ACC112 (cell line): ENCODE data around the gene RIMBP3B.
"Not testable (repeated sequence)": the region's sequence is repeated elsewhere in the genome, so short reads cannot be mapped to it uniquely, and the experiment has no call there.

Source experiments
- H2AFZ ChIP-seq: fragments of 200-600 bp; sonication (generic); one replicate; pipeline ENCODE4 v1.6.0; 2017; ENCODE audit warnings: antibody characterized with exemption, low read length; ENCODE audit not compliant: unreplicated experiment
- H3K27ac ChIP-seq: fragments of 200-600 bp; sonication (generic); 2 replicates; pipeline ENCODE4 v1.5.1; 2014; ENCODE audit warnings: low read depth, mild to moderate bottlenecking, antibody characterized with exemption, low read length, moderate library complexity
- H3K27me3 ChIP-seq: fragments of 200-600 bp; sonication (generic); 2 replicates; pipeline ENCODE4 v1.6.1; 2014; ENCODE audit warnings: mild to moderate bottlenecking, antibody characterized with exemption, low read length, moderate library complexity, mixed read lengths; ENCODE audit not compliant: insufficient read depth
- H3K36me3 ChIP-seq: fragments of 200-600 bp; sonication (generic); 2 replicates; pipeline ENCODE4 v1.6.1; 2016; ENCODE audit warnings: mild to moderate bottlenecking, antibody characterized with exemption, low read length, moderate library complexity, mixed read lengths; ENCODE audit not compliant: insufficient read depth
- H3K4me1 ChIP-seq: fragments of 200-600 bp; sonication (generic); one replicate; pipeline ENCODE4 v1.6.1; 2016; ENCODE audit warnings: low read length, mixed read lengths; ENCODE audit not compliant: insufficient read depth, unreplicated experiment, control insufficient read depth
- H3K4me3 ChIP-seq: fragments of 200-600 bp; sonication (generic); 2 replicates; pipeline ENCODE4 v1.5.1; 2014; ENCODE audit warnings: mild to moderate bottlenecking, low read depth, low read length
- H3K79me2 ChIP-seq: fragments of 200-600 bp; sonication (generic); one replicate; pipeline ENCODE4 v1.6.0; 2016; ENCODE audit warnings: low read length; ENCODE audit not compliant: control insufficient read depth, unreplicated experiment, insufficient read depth

RIMBP3B gene

GRCh38 chr22:21384468-21385357 lies 1.2 kb downstream of the RIMBP3B start:
- not testable (repeated sequence) for H3K79me2 ChIP-seq, H3K4me3 ChIP-seq, H3K27me3 ChIP-seq, H3K27ac ChIP-seq, H3K36me3 ChIP-seq, H2AFZ ChIP-seq, H3K4me1 ChIP-seq

GRCh38 chr22:21389480-21389879 lies 5.9 kb downstream of the RIMBP3B start:
- not testable (repeated sequence) for H3K79me2 ChIP-seq, H3K4me1 ChIP-seq, H3K36me3 ChIP-seq, H3K27ac ChIP-seq, H2AFZ ChIP-seq, H3K27me3 ChIP-seq, H3K4me3 ChIP-seq

DNA sequence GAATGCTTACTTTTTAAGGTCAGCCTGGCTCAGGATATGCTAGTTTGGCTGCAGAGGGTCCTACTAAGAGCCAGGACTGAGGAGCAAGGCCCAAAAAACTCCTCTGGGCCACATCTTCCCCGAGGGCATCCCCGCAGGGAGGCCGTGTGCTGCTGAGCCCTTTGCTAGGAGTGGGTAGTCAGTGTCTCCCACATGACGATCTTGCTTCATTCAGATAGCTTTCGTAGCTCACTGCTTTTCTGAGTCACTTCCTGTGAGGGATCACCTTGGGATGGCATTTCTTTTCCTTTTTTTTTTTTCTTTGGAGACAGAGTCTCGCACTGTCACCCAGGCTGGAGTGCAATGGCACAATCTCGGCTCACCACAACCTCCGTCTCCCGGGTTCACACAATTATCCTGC lies 6.5 kb downstream of the RIMBP3B start:
- H3K27ac ChIP-seq, H3K36me3 ChIP-seq, H3K79me2 ChIP-seq, H3K4me1 ChIP-seq, H3K27me3 ChIP-seq, H3K4me3 ChIP-seq, H2AFZ ChIP-seq: not testable (repeated sequence)

GRCh38 chr22:21394613-21395012 lies 11.1 kb downstream of the RIMBP3B start:
- not testable (repeated sequence) for H3K36me3 ChIP-seq, H3K4me1 ChIP-seq, H3K27me3 ChIP-seq, H3K27ac ChIP-seq, H3K4me3 ChIP-seq, H3K79me2 ChIP-seq, H2AFZ ChIP-seq

- H3K79me2 ChIP-seq, H3K27ac ChIP-seq, H3K27me3 ChIP-seq, H3K4me1 ChIP-seq, H3K36me3 ChIP-seq, H2AFZ ChIP-seq, H3K4me3 ChIP-seq: not testable (repeated sequence)
These were observed 17.8 kb downstream of the RIMBP3B start for GRCh38 chr22:21401197-21401969.

GRCh38 chr22:21402763-21403314 lies 19.3 kb downstream of the RIMBP3B start:
- H3K27me3 ChIP-seq, H3K4me3 ChIP-seq, H3K27ac ChIP-seq, H3K4me1 ChIP-seq, H3K36me3 ChIP-seq, H2AFZ ChIP-seq, H3K79me2 ChIP-seq: not testable (repeated sequence)

- H3K4me1 ChIP-seq, H2AFZ ChIP-seq, H3K36me3 ChIP-seq, H3K27me3 ChIP-seq, H3K4me3 ChIP-seq, H3K79me2 ChIP-seq, H3K27ac ChIP-seq: not testable (repeated sequence)
These were observed 23.6 kb downstream of the RIMBP3B start for GRCh38 chr22:21407139-21407538.

- H3K27ac ChIP-seq, H3K79me2 ChIP-seq, H3K4me1 ChIP-seq, H3K27me3 ChIP-seq, H3K4me3 ChIP-seq, H2AFZ ChIP-seq, H3K36me3 ChIP-seq: not testable (repeated sequence)
These were observed 24.2 kb downstream of the RIMBP3B start for GRCh38 chr22:21407792-21408191.

GRCh38 chr22:21416375-21416774 lies 32.8 kb downstream of the RIMBP3B start:
- not testable (repeated sequence) for H3K36me3 ChIP-seq, H3K4me3 ChIP-seq, H2AFZ ChIP-seq

DNA sequence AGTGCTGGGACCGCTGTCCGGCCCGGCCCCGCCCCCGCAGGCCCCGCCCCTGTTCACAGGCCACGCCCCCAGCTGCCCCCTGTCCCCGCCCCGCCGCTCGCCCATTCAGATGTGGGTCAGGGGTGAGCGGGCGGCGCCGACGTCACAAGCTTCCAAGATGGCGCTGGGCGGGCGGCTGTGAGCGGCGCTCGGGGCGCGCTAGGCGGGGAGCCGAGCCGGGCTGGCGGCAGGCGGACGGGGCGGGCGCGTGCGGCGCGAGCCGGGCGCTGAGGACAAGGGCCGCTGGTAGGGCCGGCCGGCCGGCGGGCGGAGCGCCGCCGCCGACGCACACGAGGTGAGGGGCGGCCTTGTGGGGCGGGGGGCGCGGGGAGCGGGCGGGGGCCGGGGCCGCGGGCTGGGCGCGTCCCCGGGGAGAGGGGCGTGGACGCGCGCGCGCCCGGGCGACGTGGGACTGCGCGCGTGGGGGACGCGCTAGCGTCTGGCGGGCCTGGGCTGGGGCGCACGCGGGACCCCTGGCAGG lies 33.7 kb downstream of the RIMBP3B start, which contains the start of gene HIC2:
HIC2 (plus strand) TSS at position 145 of the 520 bp plus-strand sequence. CDS start 25,461 bp downstream, outside the sequence.
- H3K27me3 ChIP-seq, H3K36me3 ChIP-seq, H3K79me2 ChIP-seq, H2AFZ ChIP-seq, H3K4me1 ChIP-seq, H3K27ac ChIP-seq, H3K4me3 ChIP-seq: not testable (repeated sequence)

More at GRCh38 chr22:21416375-21416774, 32.8 kb downstream of the RIMBP3B start:
- H3K27me3 ChIP-seq, H3K79me2 ChIP-seq, H3K4me1 ChIP-seq, H3K27ac ChIP-seq: not testable (repeated sequence)
